HG03280 (cell line): ENCODE data around the gene SLC25A43.
"Not testable (repeated sequence)": the region's sequence is repeated elsewhere in the genome, so short reads cannot be mapped to it uniquely, and the experiment has no call there.

ENCODE experiments used
- ATAC-seq: cut with Tn5 transposase; IDR thresholded peaks from one replicate; pipeline ENCODE4 v1.9.1; 2021; ENCODE audit warnings: mild to moderate bottlenecking, moderate library complexity; ENCODE audit not compliant: unreplicated experiment

The SLC25A43 gene

GRCh38 chrX:119406776-119407175 is 7.6 kb downstream of the SLC25A43 start:
- ATAC-seq = no peak

GRCh38 chrX:119407681-119408080 is 8.5 kb downstream of the SLC25A43 start:
- no peak for ATAC-seq

DNA sequence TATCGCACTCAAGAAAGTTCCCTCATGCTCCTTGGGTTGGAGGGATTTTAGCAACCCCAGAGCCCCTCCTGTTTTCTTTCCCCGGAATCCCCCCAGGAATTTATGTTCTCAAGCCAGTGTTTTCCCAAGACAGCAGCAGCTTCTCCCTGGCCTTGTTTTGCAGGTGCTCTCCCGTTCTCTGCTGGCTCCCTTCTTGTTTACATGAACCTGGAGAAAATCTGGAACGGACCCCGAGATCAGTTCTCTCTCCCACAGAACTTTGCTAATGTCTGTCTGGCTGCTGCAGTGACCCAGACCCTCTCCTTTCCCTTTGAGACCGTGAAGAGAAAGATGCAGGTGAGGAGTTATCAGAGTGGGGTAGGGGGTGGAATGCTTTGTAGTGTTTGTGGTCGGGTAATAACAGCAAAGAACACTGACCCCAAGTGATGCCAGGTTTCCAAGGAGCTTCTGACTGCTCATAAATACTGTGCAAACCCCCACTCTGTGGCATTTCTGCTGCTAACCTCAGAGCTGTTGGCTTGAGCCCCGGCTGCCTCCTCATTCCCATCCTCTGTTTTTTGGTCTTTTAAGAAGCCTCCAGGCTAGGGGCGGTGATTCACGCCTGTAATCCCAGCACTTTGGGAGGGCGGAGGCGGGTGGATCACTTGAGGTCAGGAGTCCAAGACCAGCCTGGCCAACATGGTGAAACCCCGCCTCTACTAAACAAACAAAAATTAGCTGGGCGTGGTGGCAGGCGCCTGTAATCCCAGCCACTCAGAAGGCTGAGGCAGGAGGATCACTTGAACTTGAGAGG is 11.1 kb downstream of the SLC25A43 start:
- ATAC-seq = no peak

GRCh38 chrX:119410854-119411253 is 11.7 kb downstream of the SLC25A43 start:
- no peak for ATAC-seq

DNA sequence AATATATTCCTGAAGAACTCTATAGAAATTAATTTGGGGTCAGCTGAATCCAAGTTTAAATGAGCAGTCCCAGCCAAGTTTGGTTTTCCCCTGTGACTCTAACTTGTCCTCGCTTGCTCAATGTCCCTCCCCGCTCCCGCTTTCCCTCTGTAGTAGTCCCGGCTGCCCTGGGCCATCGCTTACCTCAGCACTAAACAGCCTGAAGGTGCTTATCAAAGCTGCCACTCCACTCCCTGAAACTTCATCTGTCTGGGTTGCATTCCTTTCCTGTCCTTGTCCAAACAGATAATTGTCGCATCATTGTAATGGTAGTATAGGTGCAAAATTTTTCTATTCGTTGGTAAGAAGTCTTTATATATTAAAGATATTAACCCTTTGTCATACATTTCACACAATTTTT is 12.8 kb downstream of the SLC25A43 start:
- no peak for ATAC-seq

- no peak for ATAC-seq
These were observed 18.2 kb downstream of the SLC25A43 start for GRCh38 chrX:119417376-119417775.

- ATAC-seq = no peak
These were observed 18.7 kb downstream of the SLC25A43 start for GRCh38 chrX:119417842-119418241.

GRCh38 chrX:119419146-119419545 is 20.0 kb downstream of the SLC25A43 start:
- ATAC-seq = no peak

- ATAC-seq = no peak
These were observed 20.8 kb downstream of the SLC25A43 start for GRCh38 chrX:119419898-119420297.

- no peak for ATAC-seq
These were observed 22.0 kb downstream of the SLC25A43 start for GRCh38 chrX:119421016-119421705.

DNA sequence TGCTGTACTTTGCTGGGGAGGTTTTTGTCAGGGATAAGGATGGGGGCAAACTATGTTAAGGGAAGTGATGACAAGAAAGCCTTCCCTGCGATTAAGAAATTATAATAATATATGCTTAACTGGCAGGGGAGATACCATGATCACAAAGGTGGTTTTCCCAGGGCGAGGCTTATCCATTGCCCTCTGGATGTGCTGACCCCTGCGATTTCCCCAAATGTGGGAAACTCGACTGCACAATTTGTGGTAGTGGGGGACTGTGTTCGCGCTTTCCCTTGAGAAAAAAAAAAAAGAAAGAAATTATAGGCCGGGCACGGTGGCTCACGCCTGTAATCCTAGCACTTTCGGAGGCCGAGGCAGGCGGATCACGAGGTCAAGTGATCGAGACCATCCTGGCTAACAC is 24.5 kb downstream of the SLC25A43 start:
- no peak for ATAC-seq

DNA sequence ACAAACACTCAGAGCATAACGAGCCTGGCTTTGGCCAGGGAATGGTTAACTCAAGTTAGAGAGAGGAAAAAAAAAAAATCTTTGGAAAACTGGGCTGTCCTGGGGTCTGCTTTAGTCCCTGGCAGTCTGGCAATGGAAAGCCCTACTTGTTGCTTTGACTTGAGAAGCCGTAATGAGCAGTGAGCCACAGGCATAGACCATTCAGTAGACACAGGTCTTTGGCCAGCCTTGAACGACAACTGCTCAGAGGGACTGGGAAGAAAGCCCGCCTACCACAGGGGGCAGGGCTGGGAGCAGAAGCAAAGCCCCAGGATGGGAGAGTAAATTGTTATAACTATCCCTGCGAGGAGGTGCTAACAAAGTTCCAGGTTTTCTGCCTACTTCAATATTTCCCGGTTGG is 25.9 kb downstream of the SLC25A43 start:
- ATAC-seq = no peak

GRCh38 chrX:119427024-119427794 is 28.1 kb downstream of the SLC25A43 start:
- peak; percentile 72 for ATAC-seq

DNA sequence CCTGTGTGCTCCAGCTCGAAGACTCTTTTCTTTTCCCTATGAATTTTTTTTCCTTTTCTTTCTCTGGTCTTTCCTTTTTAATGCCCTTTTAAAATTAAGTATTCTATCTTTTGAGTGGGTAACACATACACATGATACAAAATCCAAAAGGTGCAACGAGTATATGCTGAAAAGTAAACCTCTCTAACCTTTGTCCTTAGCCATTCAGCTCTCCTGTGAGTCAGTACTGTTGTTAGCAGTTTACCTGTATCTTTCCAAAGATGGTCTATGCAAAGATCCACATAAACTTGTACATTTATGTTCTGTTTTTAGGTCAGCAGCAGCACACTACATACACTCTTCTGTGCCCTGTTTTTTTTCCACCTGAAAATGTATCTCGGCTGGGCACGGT is 28.7 kb downstream of the SLC25A43 start:
- no peak for ATAC-seq

- ATAC-seq = no peak
These were observed 30.3 kb downstream of the SLC25A43 start for GRCh38 chrX:119429471-119429870.

- ATAC-seq = not testable (repeated sequence)
These were observed 42.2 kb downstream of the SLC25A43 start for GRCh38 chrX:119441295-119441694.

DNA sequence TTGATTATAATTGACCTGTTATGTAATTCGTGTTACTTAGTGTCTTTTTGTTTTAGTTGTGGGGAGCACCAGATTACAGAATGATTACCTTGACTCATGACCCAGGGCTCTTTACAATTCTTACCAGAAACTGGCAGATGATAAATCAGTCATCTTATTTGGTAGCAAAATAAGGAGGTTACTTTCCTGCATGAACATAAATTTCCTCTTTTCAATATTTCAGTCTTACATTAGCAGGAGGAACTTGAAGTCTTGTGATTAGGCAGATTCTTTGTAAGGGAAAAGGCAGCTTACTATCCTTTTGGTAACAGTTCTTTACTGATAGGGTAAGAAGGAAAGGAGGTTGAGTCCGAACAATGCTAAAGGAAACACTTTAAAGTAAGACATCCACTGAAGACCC is 43.1 kb downstream of the SLC25A43 start:
- no peak for ATAC-seq

GRCh38 chrX:119453202-119453601 is 54.1 kb downstream of the SLC25A43 start:
- ATAC-seq = no peak

GRCh38 chrX:119455264-119455663 is 56.1 kb downstream of the SLC25A43 start:
- ATAC-seq = no peak

GRCh38 chrX:119459181-119459580 is 60.0 kb downstream of the SLC25A43 start:
- ATAC-seq = no peak

- no peak for ATAC-seq
These were observed 66.4 kb downstream of the SLC25A43 start for GRCh38 chrX:119465555-119465954.

GRCh38 chrX:119466970-119467369 is 67.8 kb downstream of the SLC25A43 start:
- ATAC-seq = no peak
